Motor neuron (in vitro differentiated cells): ENCODE measurements around the gene KMT2A. TPM values are rescaled to one million over a fixed set of nuclear protein-coding genes. Genes with fewer than 3 reads are reported as not detected.
"Not testable (repeated sequence)": the region's sequence is repeated elsewhere in the genome, so short reads cannot be mapped to it uniquely, and the experiment has no call there.

ENCODE experiments used
- ATAC-seq, 8 experiments: fragments of 200-7000 bp; cut with Tn5 transposase; replicated peaks in 6 of 8; 2 replicates each; pipeline ENCODE4 v1.8.0; 2021; ENCODE audit warnings: mild to moderate bottlenecking in 8 of 8, moderate library complexity in 8 of 8
- H3K27ac ChIP-seq, 2 donors: fragments of 250-450 bp; sonication (Bioruptor Pico); 2 replicates each; pipeline ENCODE4 v1.9.0; 2021; ENCODE audit warnings: antibody characterized with exemption in 2 of 2, mild to moderate bottlenecking in 2 of 2, moderate library complexity in 1 of 2
- H3K4me1 ChIP-seq, 2 donors: fragments of 250-450 bp; sonication (Bioruptor Pico); replicated peaks in 1 of 2; 2 replicates each; pipeline ENCODE4 v1.6.1; 2021; ENCODE audit warnings: antibody characterized with exemption in 2 of 2, mild to moderate bottlenecking in 2 of 2, moderate library complexity in 1 of 2
- H3K4me3 ChIP-seq, 5 donors: fragments of 250-450 bp; sonication (Bioruptor Pico); 2 replicates each; pipeline ENCODE4 v1.9.0; 2021; ENCODE audit warnings: antibody characterized with exemption in 5 of 5, mild to moderate bottlenecking in 5 of 5, moderate library complexity in 4 of 5
- WGBS, 10 experiments: fragments of 450-650 bp; shearing (Covaris generic); methylation state at CpG; one replicate each; pipeline ENCODE4 v1.0.0; 2022; 5-methylcytosine and 5-hydroxymethylcytosine counted together
- in situ Hi-C, 9 experiments: fragments of 400-800 bp; cut with MboI; loops; one replicate each; pipeline ENCODE4 v1.15.0; 2021; ENCODE audit warnings: low sequenced_read_pairs in 9 of 9, low pct_unique_long_range_greater_than_20kb in 2 of 9; ENCODE audit not compliant: unreplicated experiment in 9 of 9
- total RNA-seq, 8 experiments: library from RNA; unstranded; fragments of 300-600 nt; gene quantifications; 2 replicates each; pipeline versions ENCODE4 v1.2.3 to v1.2.4, GENCODE V29; 2022

KMT2A gene
- total RNA-seq, 8 experiments from 2014 or later: 23.2 to 70.5 (median 47.6) TPM

DNA sequence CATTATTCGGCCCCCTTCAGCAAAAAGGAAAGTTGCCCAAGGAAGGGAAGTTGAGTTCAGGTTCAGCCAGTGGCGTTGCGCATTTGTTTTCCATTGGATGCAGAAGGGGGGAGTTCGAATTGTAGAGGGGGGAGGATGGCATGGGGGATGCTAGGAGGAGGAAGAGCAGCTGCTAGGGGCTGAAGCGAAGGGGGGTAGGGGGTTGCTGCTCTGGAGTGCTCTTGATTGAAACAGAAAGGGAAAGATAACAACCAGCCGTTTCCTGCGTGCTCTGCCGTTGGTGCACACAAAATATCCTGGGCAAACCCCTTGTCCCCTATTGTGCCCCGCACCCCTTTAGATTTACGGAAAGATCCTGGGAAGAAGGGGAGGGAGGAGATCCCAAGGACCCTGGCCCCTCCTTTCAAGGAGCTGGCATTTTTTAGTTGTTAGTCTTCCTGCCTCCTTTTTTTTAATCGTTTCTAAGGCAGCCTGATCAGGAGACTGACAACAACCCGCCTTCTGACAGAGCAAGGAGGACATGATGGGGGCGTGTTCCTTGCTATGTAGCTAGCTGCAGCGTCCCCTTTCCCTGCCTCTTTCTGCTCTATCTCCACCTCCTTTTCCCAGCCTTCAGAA is 2.1 kb downstream of the KMT2A start:
- Histone ChIP-seq H3K4me3 (peak overlapping the region; percentile 85 to 100 (median 98)), H3K27ac (peak overlapping the region in 1 of 2 donors; percentile 96), H3K4me1 (peaks cover 12 to 34% of the 10 kb centered on the region in 2 donors)
- WGBS, 10 experiments: 0% methylated on average over 1 to 5 of the region's 14 CpGs; no CpG with 5 or more reads in 6 of the 10 experiments
- ATAC-seq: peak in 3 of 8 experiments; percentile 8 to 24 (median 12)
- in situ Hi-C loops: no loop called here

DNA sequence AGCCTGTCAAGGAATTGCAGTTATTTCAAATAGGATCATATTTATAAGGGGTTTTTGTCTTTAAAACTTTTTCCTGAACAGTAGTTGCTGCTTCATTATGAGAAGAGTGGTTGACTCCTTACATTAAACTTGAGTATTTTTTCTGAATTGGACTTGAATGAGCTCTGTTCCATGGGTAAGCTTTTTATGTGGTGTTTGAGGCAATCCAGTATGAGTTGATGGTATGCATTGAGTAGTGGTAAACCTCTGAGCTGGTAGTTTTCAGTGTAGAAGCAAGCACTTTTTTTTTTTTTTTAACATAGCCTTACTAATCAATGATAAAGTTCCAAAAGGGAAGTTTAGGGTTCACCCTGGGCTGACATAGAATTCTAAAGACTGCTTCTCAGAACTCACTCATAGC is 3.4 kb downstream of the KMT2A start:
- in situ Hi-C loops: no loop called here
- ATAC-seq: no peak
- H3K4me3 ChIP-seq: peak overlapping the region in 1 of 5 donors; percentile 100
- no peak overlapping the region for H3K27ac ChIP-seq
- H3K4me1 ChIP-seq: peaks cover 10 to 30% of the 10 kb centered on the region in 2 donors

GRCh38 chr11:118441770-118442275 is 5.5 kb downstream of the KMT2A start:
- peak in 1 of 8 experiments; percentile 5 for ATAC-seq
- in situ Hi-C loops: no loop called here
- Histone ChIP-seq H3K4me1 (peaks cover 10 to 30% of the 10 kb centered on the region in 2 donors), H3K27ac (no peak overlapping the region), H3K4me3 (no peak overlapping the region)
- WGBS, 10 experiments: 0 to 85% (median 43%) methylated on average over 1 to 3 of the region's 3 CpGs; no CpG with 5 or more reads in 2 of the 10 experiments

GRCh38 chr11:118442301-118442700 is 6.0 kb downstream of the KMT2A start:
- H3K27ac ChIP-seq: no peak overlapping the region
- peaks cover 10 to 30% of the 10 kb centered on the region in 2 donors for H3K4me1 ChIP-seq
- no peak for ATAC-seq
- in situ Hi-C loops: no loop called here
- WGBS, 10 experiments: 48 to 100% (median 86%) methylated on average over 1 to 3 of the region's 3 CpGs; no CpG with 5 or more reads in 1 of the 10 experiments
- no peak overlapping the region for H3K4me3 ChIP-seq

DNA sequence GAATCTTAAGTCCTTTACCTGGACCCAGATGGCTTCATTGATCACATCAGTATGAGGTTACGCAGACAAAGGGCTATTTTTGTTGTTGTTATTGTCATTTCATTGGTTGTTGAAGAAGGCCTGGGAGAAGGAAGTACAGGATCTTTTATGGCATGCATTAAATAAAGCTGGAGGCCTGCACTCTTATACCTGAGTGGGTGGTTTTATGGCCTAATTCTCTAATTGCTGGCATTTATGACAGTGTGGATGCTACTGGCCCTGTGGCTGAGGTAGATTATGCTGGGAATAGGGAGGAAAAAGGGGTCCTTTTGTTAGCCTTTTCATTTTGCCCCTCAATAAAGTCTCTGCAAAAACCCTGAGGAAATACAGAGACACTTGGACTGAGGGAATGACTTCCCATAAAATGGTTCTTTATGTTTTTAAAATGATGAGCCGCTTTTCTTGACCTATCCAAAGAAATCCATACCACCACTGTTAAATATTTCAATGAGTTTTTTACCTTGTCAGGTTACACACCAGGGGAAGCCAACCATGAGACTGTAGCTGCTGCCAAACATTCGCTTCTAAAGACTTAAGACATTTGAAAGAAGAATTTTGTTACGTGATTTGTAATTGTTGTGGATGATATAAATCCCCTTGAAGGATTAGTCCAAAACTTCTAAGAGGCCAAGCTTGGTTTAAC is 6.8 kb downstream of the KMT2A start:
- no peak for ATAC-seq
- in situ Hi-C loops: no loop called here
- Histone ChIP-seq H3K4me3 (no peak overlapping the region), H3K27ac (no peak overlapping the region), H3K4me1 (peaks cover 10 to 30% of the 10 kb centered on the region in 2 donors)
- WGBS, 10 experiments: 89 to 100% (median 97%) methylated on average over 1 to 4 of the region's 4 CpGs

DNA sequence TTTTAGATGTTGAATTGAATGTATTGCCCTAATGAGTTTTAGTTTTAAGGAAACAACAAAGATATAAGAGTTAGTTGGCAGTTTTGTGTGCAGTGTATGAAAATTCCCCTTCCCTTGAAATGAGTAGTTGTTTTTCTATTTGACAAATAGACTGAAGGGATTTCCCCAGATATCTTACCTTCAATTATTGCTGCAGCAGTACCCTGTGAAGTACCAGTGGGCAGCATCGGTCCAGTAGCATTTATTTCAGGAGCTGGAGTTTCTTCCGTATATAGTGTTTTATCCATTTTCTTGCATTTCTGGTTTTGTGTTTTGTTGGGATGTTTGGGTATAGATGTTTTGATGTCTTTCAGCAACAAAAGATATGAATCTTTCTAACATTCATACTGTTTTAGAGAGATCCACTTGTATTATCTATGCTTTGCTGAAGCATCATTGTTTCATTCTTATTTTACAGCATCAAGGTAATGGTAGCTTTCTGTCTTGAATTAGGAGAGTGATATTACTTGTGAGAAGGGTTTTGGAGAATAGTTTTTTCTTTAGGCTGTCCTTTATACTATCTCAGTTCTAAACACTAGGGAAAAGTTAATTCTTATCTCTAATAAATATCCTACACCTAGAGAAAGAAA is 7.4 kb downstream of the KMT2A start:
- ATAC-seq: no peak
- Histone ChIP-seq H3K4me3 (no peak overlapping the region), H3K4me1 (peaks cover 10 to 30% of the 10 kb centered on the region in 2 donors), H3K27ac (no peak overlapping the region)
- WGBS, 10 experiments: 73 to 100% (median 100%) methylated on average over 1 to 2 of the region's 2 CpGs; no CpG with 5 or more reads in 2 of the 10 experiments
- in situ Hi-C loops: no loop called here

- WGBS, 10 experiments: 83 to 100% (median 95%) methylated on average over 2 to 4 of the region's 4 CpGs
- peaks cover 3 to 7% of the 10 kb centered on the region in 2 donors for H3K4me1 ChIP-seq
- H3K27ac ChIP-seq: no peak overlapping the region
- no peak overlapping the region for H3K4me3 ChIP-seq
- no peak for ATAC-seq
- in situ Hi-C loops: no loop called here
Measured at GRCh38 chr11:118447423-118447822, 11.1 kb downstream of the KMT2A start.

GRCh38 chr11:118448294-118448693 is 12.0 kb downstream of the KMT2A start:
- H3K27ac ChIP-seq: no peak overlapping the region
- no peak overlapping the region for H3K4me3 ChIP-seq
- no peaks in the 10 kb centered on the region for H3K4me1 ChIP-seq
- in situ Hi-C loops: no loop called here
- ATAC-seq: peak in 1 of 8 experiments; percentile 28

GRCh38 chr11:118449316-118449918 is 13.1 kb downstream of the KMT2A start:
- no peak for ATAC-seq
- Histone ChIP-seq H3K27ac (no peak overlapping the region), H3K4me1 (no peaks in the 10 kb centered on the region), H3K4me3 (no peak overlapping the region)
- WGBS, 10 experiments: 71 to 100% (median 98%) methylated on average over 1 to 4 of the region's 4 CpGs
- in situ Hi-C loops: no loop called here

GRCh38 chr11:118450451-118450850 is 14.2 kb downstream of the KMT2A start:
- no peak for ATAC-seq
- Histone ChIP-seq H3K4me3 (no peak overlapping the region), H3K27ac (no peak overlapping the region), H3K4me1 (no peaks in the 10 kb centered on the region)
- in situ Hi-C loops: no loop called here
- WGBS, 10 experiments: 88 to 100% (median 100%) methylated on average over 1 of the region's 1 CpG; no CpG with 5 or more reads in 1 of the 10 experiments

- no peaks in the 10 kb centered on the region for H3K4me1 ChIP-seq
- in situ Hi-C loops: no loop called here
- H3K4me3 ChIP-seq: no peak overlapping the region
- WGBS, 10 experiments: 20 to 100% (median 86%) methylated on average over 1 to 2 of the region's 2 CpGs; no CpG with 5 or more reads in 2 of the 10 experiments
- ATAC-seq: no peak
- H3K27ac ChIP-seq: no peak overlapping the region
Measured at GRCh38 chr11:118462178-118462577, 25.9 kb downstream of the KMT2A start.

- in situ Hi-C loops, H3K4me1 ChIP-seq, ATAC-seq, H3K4me3 ChIP-seq, H3K27ac ChIP-seq: not testable (repeated sequence)
- WGBS, 10 experiments: 100% methylated on average over 1 of the region's 2 CpGs; no CpG with 5 or more reads in 9 of the 10 experiments
Measured at GRCh38 chr11:118468968-118469367, 32.7 kb downstream of the KMT2A start.

GRCh38 chr11:118471030-118471429 is 34.7 kb downstream of the KMT2A start:
- H3K4me3 ChIP-seq: no peak overlapping the region
- no peaks in the 10 kb centered on the region for H3K4me1 ChIP-seq
- peak in 2 of 8 experiments; percentile 81 to 94 for ATAC-seq
- in situ Hi-C loops: no loop called here
- 11 to 100% (median 91%) methylated on average over 1 to 2 of the region's 2 CpGs for WGBS, 10 experiments
- no peak overlapping the region for H3K27ac ChIP-seq
